Measurements from ENCODE around the gene OR2T35.
"Not testable (repeated sequence)": the region's sequence is repeated elsewhere in the genome, so short reads cannot be mapped to it uniquely, and the experiment has no call there.

DNA sequence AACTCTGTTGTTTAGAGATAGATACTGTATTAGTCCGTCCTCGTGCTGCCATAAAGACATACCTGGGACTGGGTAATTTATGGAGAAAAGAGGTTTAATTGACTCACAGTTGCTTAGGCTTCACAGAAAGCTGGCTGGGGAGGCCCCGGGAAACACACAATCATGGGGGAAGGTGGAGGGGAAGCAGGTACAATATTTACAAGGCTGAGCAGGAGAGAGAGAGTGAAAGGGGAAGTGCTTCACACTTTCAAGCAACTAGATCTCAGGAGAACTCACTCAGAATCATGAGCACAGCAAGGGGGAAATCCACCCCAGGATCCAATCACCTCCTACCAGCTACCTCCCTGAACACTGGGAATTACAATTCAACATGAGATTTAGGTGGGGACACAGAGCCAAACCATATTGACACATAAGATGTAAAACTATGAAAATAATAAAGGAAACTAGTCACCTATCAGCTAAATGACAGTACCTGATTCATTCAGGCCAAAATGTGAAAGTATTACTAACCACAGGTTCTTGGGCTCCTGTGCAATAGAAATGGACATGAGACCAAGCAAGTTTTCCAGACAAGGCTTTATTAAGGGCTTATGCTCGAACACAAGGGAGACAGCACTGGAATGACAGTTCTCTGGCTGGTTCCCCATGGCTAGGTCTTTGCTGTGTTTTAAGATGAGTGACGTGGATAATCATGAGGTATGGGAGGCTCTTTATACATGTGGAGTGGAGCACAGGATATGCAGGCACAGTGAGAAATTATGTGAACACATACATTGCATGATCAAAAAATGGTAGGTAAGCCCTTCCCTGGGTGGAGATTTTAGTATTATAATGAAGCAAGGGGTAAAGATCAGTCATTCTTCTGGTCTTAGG lies 18.6 kb upstream of the OR2T35 start:
- not testable (repeated sequence) for TF ChIP-seq CTCF, POLR2A (IDR thresholded peaks at IDR 0.05)

Data from adrenal gland (tissue), 5 donors.